ENCODE results near the gene MINDY1.
A peak's percentile ranks its signal among the peaks of the same experiment; 100 is the strongest.

MINDY1 gene

DNA sequence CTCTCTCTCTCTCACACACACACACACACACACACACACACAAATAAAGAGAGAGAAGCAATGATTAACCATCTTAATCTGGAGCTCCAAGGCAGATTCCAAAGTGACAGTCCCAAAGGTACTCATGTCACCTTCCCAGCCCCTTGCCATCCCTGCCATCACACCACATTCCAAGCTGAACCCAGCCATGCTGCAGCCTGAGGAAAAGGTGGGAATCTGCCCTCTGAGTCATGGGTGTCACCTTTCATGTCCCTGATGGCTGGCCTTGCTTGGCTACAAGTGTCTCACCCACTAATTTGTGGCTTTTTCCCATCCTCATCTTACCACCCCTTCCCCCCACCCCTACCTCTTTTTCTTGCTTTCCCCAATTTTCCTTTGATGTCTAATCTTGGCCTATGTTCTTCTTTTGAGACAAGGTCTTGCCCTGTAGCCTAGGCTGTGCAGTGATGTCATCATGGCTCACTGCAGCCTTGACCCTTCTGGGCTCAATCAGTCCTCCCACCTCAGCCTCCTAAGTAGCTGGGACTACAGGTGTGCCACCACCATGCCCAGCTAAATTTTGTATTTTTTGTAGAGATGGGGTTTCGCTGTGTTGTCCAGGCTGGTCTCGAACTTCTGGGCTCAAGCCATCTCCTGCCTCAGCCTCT is 21.4 kb downstream of the MINDY1 start:
- DNase-seq = no peak

DNA sequence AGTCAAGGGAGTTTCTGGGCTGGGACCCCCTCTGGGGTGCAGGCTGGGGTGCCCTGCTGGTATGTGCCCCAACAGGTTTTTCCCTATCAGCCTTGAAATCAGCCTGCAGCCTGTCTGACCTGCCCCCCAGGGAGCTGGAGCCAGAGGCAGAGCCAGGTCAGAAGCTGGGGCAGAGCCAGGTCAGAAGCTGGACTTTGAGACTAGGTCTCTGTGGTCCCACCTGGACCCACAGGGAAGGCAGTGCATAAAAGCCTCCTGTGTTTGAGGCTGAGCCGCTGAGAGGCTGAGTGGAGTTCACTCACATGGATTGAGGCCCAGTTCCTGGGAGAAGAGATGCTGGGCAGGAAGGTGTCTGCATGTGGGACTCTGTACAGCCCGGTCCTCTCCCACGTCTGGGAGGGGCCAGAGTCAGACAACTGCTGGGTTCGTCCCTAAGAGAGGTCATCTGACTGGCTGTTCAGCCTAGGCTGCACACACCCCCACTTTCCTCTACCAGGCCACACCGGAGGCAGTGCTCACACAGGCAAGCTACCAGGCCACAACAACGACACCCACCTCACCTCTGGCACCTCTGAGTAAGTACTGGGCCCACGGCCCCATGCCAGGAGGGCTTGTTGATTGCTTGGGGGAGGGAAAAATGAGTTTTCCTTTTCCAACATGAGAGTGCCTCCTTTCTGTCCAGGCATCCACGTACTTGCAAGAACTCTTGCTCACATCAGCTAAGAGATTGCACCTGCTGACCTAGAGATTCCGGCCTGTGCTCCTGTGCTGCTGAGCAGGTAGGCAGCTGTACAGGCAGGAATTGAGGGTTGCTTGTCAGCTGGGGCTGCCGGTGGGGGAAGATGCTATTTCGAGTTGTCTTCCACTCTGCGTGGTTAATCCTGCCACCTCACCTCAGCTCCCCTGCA is 24.6 kb downstream of the MINDY1 start, which contains the start of gene ANXA9:
Gene ANXA9 (plus strand): TSS at position 488 of the 908 bp plus-strand sequence. CDS start 814 bp downstream, outside the sequence.
- no peak for DNase-seq

DNA sequence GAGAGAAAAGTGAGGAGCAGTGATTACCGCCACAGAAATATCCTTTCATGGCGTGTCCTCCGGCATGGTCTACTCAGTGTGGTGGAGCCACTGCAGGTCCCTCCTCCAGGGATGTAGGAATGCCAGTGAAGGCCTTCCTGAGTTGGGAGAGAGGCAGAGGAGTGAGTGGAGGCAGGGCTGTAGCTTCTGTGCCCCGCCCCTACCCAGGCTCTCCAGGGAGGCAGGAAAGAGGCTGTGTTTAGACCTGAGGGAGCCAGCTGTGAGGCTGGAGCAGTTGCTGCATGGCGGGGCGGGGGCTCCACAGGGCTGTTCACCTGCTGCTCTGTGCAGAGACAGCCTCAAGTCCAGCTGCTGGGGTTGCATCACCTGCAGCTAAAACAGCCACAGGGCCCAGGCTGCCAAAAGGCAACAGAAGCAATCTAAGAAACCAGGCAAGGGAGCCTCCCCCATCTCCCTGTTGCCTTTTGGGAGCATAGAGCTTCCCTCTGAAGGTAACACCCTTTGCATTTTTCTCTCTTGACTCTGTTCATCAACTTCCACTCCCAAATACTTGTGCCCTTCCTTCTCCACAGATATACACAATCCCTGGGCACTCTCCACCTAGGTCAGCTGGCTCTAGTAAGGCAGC is 25.4 kb downstream of the MINDY1 start:
- DNase-seq = no peak

DNA sequence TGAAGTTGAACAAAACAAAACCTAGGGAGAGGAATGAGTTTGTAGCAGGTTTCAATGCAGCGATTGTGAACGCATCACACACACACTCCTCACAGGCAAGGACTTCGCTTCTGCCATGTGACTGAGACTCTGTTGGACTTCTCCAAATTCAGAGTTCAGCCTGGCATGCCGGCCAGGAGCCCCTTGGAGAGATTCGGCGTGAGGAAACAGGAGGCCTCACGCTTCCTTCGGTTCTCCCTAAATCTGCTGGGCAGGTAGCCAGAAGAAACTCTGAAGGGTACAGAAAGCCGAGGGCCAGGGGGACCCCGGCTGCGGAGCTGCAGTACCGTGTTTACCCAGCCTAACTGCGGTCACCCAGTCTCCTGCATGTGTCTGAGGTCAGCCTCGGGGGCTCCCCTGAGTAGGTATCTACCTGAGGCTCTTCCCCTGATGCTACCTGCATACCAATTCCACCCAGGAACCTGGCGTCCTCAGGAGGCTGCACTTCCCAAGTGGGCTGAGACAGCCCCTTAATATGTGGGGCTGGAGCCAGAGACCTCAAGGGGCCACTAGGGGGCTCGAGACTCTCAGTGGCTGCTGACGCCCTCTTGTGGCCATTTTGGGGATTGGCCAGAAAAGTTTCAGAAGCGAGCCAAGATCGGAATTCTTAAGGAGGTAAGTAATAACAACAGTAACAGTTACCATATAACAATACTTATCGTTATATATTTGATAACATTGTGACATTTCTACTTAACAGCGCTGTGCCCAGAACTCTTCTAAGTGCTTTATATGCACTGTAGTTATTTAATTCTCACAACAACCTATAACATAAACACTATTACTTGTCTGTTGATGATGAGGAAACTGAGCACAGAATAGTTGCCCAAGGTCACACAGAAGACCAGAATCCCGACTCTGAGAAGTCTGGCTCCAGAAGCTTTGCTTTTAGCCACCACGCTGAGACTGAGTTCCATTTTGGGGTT is 27.3 kb downstream of the MINDY1 start:
- peak; percentile 88 to 91 for DNase-seq

DNA sequence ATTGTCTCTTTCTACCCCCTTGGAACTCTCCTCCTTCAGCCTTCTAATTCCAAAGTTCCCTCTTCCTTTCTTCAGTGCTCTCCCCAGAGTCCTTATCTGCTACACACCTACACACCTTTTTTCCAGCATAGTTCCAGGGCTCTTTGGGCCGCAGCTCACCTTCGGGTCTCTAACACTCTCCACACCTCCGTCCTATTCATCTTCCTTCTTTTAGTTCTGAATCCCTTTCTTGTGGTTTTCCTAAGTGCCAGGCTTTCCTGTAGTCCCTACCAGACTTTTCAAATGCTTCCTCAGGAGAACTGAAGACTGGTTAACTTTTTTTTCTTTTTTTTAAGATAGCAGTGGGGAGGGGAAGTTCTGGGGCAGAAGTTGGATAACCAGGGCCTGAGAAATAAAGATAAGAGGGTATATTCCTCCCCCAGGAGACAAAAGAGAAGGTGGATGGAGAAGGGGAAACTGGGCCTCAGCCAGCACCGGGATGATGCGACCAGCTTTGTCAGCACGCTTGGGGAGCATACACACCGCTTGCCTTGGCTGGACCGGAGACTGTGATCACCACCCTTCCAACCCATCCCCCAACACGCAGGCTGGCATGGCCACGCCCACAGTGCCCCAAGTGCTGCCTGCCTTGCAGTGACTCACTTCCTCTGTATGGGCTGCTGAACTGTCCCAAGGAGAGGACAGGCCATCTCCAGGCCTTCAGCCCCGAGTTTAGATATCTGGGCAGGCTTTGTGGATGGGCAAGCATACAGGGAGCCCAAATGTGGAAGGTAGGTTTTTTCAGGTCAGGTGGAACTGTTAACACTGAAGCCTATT is 29.6 kb downstream of the MINDY1 start:
- DNase-seq = peak; percentile 82 to 87

DNA sequence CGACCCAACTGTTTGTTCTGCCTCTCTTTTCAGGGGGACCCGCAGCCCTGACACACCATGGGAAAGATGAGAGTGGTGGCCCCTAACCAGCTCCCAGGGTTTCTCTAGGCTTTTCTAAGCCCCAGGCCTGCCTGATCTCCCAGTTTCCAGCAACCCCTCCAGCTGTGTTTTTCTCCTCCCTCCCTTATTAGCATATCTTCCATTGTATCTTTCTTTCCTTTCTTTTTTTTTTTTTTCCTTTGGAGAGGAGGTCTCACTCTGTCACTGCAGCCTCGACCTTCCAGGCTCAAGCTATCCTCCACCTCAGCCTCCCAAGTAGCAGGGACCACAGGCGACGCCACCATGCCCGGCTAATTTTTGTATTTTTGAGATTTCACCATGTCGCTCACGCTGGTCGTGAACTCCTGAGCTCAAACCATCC is 30.3 kb downstream of the MINDY1 start:
- no peak for DNase-seq

DNA sequence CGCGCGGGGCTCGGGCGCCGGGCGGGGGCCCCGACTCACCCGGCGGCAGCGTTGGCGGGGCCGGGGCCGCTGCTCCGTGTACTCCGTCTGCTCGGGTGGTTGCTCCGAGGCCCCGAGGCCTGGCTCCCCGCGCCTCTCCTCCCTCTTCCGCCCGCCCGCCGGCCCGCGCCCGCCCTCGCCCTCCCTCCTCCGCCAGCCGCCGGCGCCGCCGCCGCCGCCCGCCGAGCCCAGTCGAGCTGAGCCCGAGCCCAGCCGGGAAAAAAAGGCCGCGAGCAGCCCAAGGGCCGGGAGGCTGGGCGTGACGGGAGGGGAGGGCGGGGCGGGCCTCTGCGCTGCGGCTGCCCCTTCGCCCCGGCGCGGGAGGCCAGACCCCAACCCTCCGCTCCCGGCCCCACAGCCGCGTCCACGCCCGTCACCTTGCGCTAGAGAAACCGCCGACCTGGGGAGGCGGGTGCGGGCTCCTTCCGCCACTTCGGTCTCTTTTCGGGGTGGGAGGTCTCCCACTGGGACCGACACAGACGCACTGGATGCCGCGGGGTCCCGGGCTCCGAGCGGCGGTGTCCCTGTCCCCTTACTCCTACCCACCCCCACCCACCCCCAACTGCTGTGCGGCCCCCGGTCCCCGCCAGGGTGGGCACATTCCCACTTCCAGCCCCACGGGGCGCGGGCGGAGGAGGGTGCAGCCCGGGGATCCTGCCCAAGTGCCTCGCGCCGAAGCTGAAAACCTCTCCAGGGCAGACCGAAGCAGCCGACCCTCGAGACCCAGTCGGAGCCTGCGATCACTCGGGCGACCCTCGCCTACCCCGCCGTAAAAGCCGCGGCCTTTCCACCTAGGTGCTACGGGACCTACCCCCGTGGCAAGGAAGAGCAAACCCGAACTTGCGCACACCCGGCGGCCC is 31.9 kb downstream of the MINDY1 start, which contains the start of gene CERS2:
Gene CERS2 (minus strand): TSS at position 256 of the 899 bp plus-strand sequence. CDS start 5,745 bp downstream, outside the sequence.
- peak; percentile 78 to 82 for DNase-seq

DNA sequence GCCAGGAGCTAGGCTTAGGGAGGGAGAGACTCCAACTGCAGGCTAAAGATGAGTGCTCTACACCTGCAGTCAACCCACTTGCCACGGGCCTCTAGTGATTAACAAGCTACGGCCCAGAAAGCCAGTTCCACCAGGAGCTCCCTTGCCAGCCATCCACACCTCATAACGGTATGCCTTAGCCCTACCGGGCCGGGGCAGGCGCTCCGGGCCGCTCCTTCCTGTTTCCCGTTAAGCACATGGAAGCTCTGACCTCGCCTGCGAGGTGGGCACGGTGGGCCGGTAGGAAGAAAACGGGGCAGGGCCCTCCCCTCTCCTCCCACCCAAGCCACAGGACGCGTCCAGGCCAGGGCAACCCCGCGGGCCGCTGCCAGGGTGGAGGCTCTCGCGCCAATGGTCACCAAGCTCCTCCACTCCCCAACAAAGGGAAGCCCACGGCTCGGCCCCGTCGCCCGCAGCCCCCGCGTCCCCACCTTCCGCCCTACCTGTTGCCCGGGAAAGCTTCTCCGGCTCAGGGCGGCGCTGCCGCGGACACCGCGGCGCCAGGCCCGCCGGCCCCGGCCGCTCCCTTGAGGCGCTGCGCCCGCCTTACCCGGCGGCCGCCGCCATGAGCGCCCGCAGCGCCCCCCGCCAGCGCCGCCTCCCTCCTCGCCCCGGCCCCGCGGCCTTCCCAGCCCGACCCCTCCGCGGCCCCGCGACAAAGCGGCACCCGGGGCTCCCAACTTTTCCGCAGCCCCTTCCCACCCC is 32.7 kb downstream of the MINDY1 start:
- DNase-seq = peak; percentile 16 to 33

DNA sequence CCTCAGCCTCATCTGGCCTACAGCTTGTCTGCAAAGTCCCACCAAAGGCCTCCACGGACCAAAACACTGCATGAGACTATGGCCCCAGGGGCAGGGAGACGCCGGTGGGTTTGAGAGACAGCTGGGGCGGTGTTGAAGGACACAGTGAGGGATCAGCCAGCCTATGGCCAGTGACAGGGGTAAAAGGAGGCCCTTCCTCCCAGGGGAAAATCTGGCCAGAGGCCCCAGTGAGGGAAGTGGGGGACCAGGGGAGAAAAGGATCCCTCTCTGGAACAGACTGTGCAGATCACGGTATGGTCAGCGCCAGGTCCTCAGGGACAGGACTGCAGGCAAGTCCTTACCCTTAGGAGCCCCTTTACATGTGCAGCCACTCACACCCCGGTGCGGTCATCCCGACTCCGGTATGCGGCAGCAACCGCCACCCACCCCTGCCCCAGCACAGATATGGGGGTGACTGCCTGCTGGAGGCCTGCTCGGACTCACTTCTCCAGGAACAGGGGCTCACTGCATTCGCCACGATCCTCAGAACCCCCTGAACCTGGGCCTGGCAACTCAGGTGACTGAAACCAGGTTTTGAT is 33.4 kb downstream of the MINDY1 start:
- no peak for DNase-seq

DNA sequence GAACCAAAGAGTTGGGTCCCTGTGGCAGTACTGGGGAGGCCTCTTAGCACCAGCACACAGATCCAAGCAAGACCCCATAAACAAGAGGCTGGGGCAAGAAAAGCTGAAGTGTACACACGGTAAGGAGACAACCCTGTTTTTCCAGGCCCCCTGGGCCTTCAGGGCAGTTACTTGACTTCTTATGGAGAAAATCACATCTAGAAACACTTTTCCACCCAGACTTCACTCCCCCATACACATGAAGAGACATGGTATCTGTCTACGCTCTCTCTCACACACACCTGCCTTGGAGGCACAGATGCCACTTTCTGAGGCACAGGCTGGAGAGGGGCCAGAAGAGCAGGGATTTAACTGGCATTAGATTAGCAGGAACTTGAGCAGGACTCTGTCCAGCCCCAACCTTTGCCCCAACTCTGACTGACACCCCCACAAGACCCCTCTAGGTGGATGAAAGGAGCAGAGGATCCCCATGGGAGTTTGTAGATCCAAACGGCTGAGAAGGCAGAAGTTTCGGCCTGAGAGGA is 34.2 kb downstream of the MINDY1 start:
- DNase-seq = no peak

DNA sequence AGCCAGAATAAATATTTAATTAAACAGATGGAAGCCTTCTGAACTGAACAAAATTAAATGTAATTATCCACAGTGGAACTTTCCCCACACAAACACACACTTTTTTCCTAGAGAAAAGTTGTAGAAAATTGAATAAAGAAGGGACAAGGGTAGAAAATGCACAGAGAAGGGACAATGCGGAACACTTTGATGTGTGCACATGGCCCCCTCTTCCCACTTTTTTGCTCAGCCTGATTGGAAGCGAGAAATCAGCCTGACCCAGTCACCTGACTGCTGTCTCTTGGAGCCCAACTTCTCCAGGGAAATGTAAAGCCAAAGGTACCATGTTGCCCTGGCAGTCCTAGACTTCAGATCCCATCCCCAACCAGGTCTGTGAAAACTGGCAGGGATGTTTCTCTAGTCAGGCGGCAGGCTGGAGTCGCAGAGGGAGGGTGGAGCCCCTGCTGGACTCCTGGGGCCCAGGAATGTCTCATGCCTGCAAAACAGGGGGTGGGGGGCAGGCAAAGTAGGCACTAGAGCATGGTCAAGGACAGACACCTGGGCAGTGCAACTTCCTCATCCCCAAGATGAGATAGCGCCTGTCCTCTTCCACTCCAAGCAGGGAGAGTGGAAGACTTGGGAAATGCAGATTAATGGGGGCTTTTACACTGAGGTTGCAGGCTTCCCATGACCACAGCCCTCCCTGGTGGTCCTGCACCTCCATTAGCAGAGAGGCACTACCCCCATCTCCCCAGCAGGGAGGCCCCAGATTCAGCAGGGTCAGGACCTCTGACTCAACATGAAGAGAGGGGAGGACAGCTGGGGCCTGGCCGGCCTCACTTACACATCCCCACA is 34.9 kb downstream of the MINDY1 start:
- DNase-seq = no peak

DNA sequence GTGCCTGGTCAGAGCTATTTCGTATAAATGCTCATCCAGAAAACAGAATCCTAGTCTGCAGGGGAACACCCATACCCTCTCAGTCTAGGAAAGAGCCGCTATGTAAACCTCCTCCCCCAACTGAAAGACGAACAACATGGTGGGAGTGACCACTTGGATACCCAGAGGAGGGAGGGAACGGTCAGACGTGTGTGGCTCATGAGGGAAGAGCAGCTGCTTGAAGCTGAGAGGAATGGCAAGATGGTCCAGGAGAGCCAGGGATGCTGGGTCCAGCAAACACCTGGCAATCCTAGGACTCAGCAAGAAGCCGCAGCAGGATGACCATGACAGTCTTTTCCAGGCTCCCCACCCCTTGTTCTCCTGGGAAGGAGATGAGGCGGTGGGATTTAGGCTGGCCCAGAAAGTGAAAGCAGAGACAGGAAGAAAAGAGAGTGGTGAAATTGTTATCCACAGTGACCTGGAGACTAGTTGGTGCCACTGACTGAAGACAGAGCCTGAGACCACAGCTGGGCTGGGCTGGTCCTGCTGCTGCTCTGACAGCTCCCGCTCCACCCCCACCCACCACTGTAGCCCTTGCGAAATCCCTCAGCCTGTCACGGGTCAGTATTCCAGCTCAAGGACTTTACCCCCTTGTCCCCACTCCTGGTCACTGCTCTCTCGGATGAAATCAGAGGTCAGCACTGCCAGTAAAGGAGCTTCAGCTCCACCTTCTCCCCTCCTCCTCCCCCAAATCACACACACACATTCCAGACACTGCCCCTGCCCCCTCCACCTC is 35.7 kb downstream of the MINDY1 start:
- DNase-seq = no peak

DNA sequence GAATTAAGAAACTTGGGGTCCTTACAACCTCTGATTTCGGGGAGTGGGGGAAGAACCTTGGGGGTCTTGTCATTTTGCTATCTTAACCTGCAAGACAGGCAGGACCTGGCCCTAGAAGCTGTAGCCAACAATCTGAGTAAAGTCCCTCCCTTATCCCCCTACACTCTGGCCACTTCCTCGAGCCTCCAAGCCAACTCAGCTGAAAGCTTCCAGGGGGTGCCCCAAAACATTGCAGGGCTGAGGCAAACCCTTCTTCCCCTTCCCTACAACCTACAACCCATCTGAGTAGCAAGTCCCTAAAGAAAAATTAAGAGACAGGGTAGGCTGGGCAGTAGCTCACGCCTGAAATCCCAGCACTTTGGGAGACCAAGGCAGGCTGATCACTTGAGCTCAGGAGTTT is 37.1 kb downstream of the MINDY1 start:
- DNase-seq = no peak

DNA sequence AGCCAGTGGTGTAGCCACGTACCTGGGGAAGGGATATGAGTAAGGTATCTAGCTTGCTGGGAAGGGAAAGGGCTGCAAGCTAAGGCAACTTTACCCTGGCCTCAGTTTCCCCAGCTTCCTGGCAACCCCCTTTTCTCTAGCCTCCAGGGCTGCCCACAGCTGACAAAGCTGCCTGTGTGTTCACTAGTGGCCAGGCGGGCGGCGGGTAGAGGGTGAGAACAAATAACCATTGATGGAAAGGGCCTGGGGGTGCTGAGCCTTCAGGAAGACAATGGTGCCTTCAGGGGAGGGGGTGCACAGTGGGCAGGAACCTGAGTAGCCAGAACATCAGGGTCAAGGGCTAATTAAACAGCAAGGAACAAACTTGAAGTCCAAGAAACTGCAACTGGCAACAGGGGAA is 38.2 kb downstream of the MINDY1 start:
- no peak for DNase-seq

DNA sequence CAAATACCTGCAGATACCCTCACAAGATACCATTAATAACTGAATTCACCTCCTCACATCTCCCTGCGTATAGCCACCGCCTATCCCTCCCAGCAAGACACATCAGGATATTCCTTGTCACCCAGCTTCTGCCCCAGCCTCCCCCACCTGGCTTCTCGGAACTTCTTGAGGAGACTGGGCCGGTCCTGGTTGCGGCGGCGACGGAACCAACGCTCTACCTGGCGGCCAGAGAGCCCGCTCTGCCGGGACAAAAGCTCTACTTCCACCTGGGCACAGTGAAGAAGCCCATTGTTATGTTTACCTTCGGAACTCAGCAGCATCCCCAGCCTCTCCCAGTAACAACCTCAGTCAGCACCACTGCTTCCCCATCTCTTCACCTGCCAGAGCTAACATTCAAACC is 38.8 kb downstream of the MINDY1 start:
- DNase-seq = no peak

DNA sequence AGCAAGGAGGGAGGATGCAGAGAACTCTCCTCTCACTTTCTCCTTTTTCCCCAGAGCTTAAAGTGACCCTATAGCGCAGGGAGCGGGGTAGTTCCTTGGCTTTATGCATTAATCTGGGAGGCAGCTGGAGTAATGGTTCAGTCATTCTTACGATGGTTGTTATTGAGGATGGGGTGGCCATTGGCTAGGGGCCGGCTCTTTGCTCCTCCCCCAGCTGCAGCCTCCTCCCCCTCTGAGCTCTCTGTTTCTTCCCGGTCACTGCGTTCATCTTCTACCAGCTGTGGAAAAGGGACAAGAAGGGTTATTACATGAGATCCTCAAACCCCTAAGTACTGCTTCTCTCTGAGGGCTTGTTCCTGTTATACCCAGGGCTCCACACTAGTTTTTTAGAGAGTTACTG is 40.7 kb downstream of the MINDY1 start:
- DNase-seq = no peak

DNA sequence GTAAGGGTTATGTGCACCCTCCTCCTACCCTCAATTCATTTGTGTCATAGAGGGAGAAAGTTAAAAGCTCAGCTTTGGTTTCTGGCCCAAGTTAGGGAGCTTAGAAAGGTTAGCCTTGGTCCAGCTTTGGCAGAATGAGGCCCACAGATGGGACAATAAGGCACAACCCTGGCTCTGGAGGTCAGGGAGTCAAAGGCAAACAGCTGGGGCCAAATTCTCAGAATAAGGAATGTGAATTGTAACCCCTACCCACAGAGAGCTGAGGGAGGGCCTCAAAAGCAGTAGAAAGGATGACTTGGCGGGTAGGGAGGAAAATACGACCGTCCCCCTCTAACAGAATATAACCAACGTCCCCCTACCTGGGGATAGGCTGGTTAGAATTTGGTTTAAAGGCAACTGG is 41.1 kb downstream of the MINDY1 start:
- no peak for DNase-seq
